GM21528 (cell line): ENCODE results near the gene FAM72B.
"Not testable (repeated sequence)": the region's sequence is repeated elsewhere in the genome, so short reads cannot be mapped to it uniquely, and the experiment has no call there.

Experiments
- ATAC-seq: cut with Tn5 transposase; IDR thresholded peaks from one replicate; pipeline ENCODE4 v1.9.1; 2021; ENCODE audit warnings: mild to moderate bottlenecking, moderate library complexity; ENCODE audit not compliant: unreplicated experiment, low FRiP score

Gene FAM72B

GRCh38 chr1:121200985-121201981, 17.1 kb upstream of the FAM72B start:
- not testable (repeated sequence) for ATAC-seq

- not testable (repeated sequence) for ATAC-seq
Observed at GRCh38 chr1:121200232-121200631, 16.1 kb upstream of the FAM72B start.

- not testable (repeated sequence) for ATAC-seq
Observed at GRCh38 chr1:121199763-121200162, 15.6 kb upstream of the FAM72B start.

GRCh38 chr1:121197095-121197882, 13.1 kb upstream of the FAM72B start:
- ATAC-seq = not testable (repeated sequence)

GRCh38 chr1:121192512-121192911, 8.4 kb upstream of the FAM72B start:
- ATAC-seq = not testable (repeated sequence)

- ATAC-seq = not testable (repeated sequence)
Observed at GRCh38 chr1:121187914-121188313, 3.8 kb upstream of the FAM72B start.

- ATAC-seq = not testable (repeated sequence)
Observed at GRCh38 chr1:121186191-121186590, 2.1 kb upstream of the FAM72B start.

GRCh38 chr1:121185140-121185708, 1.1 kb upstream of the FAM72B start:
- peak; percentile 12 for ATAC-seq

- ATAC-seq = not testable (repeated sequence)
Observed at GRCh38 chr1:121183867-121184266, 273 bp downstream of the FAM72B start.

GRCh38 chr1:121178197-121178596, 5.9 kb downstream of the FAM72B start:
- ATAC-seq = not testable (repeated sequence)

- ATAC-seq = not testable (repeated sequence)
Observed at GRCh38 chr1:121176649-121177048, 7.5 kb downstream of the FAM72B start.

- ATAC-seq = not testable (repeated sequence)
Observed at GRCh38 chr1:121168152-121168668, 15.9 kb downstream of the FAM72B start.

GRCh38 chr1:121167225-121167738, 16.9 kb downstream of the FAM72B start:
- ATAC-seq = not testable (repeated sequence)

- not testable (repeated sequence) for ATAC-seq
Observed at GRCh38 chr1:121165296-121165695, 18.8 kb downstream of the FAM72B start.

- ATAC-seq = not testable (repeated sequence)
Observed at GRCh38 chr1:121163850-121164757, 20.0 kb downstream of the FAM72B start.

- ATAC-seq = not testable (repeated sequence)
Observed at GRCh38 chr1:121161199-121161901, 22.8 kb downstream of the FAM72B start.

GRCh38 chr1:121160118-121160517, 24.0 kb downstream of the FAM72B start:
- ATAC-seq = not testable (repeated sequence)

GRCh38 chr1:121157609-121158008, 26.5 kb downstream of the FAM72B start:
- not testable (repeated sequence) for ATAC-seq
